GM12878 (cell line): ENCODE results near the gene KCNMB4. TPM values are rescaled to one million over a fixed set of nuclear protein-coding genes. Genes with fewer than 3 reads are reported as not detected.

ENCODE experiments used
- ATF2 ChIP-seq: IDR thresholded peaks from 2 replicates; pipeline ENCODE4 v1.6.1; 2012; ENCODE audit warnings: low read length, inconsistent platforms
- ATF7 ChIP-seq: fragments of 450-650 bp; IDR thresholded peaks from 2 replicates; pipeline ENCODE4 v1.6.1; 2016; ENCODE audit warnings: low read depth, mild to moderate bottlenecking
- ETV6 ChIP-seq, 2 experiments: fragments of 450-650 bp in 1 of 2; IDR thresholded peaks in 1 of 2; conservative IDR thresholded peaks in 1 of 2; 2 replicates each; pipeline ENCODE4 v1.6.1; 2014; ENCODE audit warnings: antibody characterized with exemption in 1 of 2, borderline replicate concordance in 1 of 2, low read depth in 1 of 2, mild to moderate bottlenecking in 1 of 2, moderate library complexity in 1 of 2
- FOS ChIP-seq: IDR thresholded peaks from 3 replicates; pipeline ENCODE4 v1.6.1; 2011; ENCODE audit warnings: borderline replicate concordance; ENCODE audit not compliant: insufficient read length; ENCODE audit errors: extremely low read depth
- FOXM1 ChIP-seq: IDR thresholded peaks from 2 replicates; pipeline ENCODE4 v1.6.1; 2012; ENCODE audit warnings: low read depth, mild to moderate bottlenecking, inconsistent platforms, low read length, moderate library complexity
- HDAC2 ChIP-seq: fragments of 200-600 bp; sonication (generic); IDR thresholded peaks from 2 replicates; pipeline ENCODE4 v1.6.1; 2017
- HDAC6 ChIP-seq: fragments of 200-600 bp; sonication (generic); IDR thresholded peaks from one replicate; pipeline ENCODE4 v1.8.0; 2017; ENCODE audit warnings: antibody characterized with exemption; ENCODE audit not compliant: unreplicated experiment
- IRF5 ChIP-seq: fragments of 450-650 bp; IDR thresholded peaks from 2 replicates; pipeline ENCODE4 v1.6.1; 2017; ENCODE audit warnings: borderline replicate concordance
- JUNB ChIP-seq: IDR thresholded peaks from 2 replicates; pipeline ENCODE4 v1.6.1; 2016; ENCODE audit warnings: antibody characterized with exemption, mild to moderate bottlenecking
- MAX ChIP-seq: IDR thresholded peaks from 2 replicates; pipeline ENCODE4 v1.6.1; 2012; ENCODE audit warnings: low read depth, low read length, improper control_type of control experiment
- NR2F1 ChIP-seq: fragments of 450-650 bp; conservative IDR thresholded peaks from 2 replicates; pipeline ENCODE4 v1.6.1; 2017; ENCODE audit warnings: mild to moderate bottlenecking
- PAX5 ChIP-seq: IDR thresholded peaks from 2 replicates; pipeline ENCODE4 v1.6.1; 2011; ENCODE audit warnings: low read depth, low read length, borderline replicate concordance
- PKNOX1 ChIP-seq: fragments of 450-650 bp; IDR thresholded peaks from 2 replicates; pipeline ENCODE4 v1.6.1; 2016; ENCODE audit warnings: mild to moderate bottlenecking
- POLR2A ChIP-seq: IDR thresholded peaks from 2 replicates; pipeline ENCODE4 v1.6.1; 2011; ENCODE audit warnings: low read depth, mild to moderate bottlenecking, low read length
- POLR2AphosphoS2 ChIP-seq: IDR thresholded peaks from 2 replicates; pipeline ENCODE4 v1.6.1; 2011; ENCODE audit warnings: low read depth, mild to moderate bottlenecking, low read length, improper control_type of control experiment, moderate library complexity
- RBBP5 ChIP-seq: fragments of 200-600 bp; sonication (generic); conservative IDR thresholded peaks from 2 replicates; pipeline ENCODE4 v1.6.1; 2016
- RELA ChIP-seq: fragments of 450-650 bp; IDR thresholded peaks from 2 replicates; pipeline ENCODE4 v1.8.0; 2014; ENCODE audit warnings: borderline replicate concordance; ENCODE audit not compliant: partially characterized antibody
- SMAD5 ChIP-seq: IDR thresholded peaks from 2 replicates; pipeline ENCODE4 v1.6.1; 2016; ENCODE audit warnings: antibody characterized with exemption, low read depth
- SMC3 ChIP-seq: IDR thresholded peaks from 2 replicates; pipeline ENCODE4 v1.6.1; 2011; ENCODE audit warnings: low read length, improper control_type of control experiment, borderline replicate concordance
- TARDBP ChIP-seq: IDR thresholded peaks from 2 replicates; pipeline ENCODE4 v1.6.1; 2016; ENCODE audit warnings: borderline replicate concordance
- YY1 ChIP-seq: IDR thresholded peaks from 2 replicates; pipeline ENCODE4 v1.6.1; 2011; ENCODE audit warnings: low read depth, mild to moderate bottlenecking, low read length
- ZNF207 ChIP-seq: fragments of 450-650 bp; IDR thresholded peaks from 2 replicates; pipeline ENCODE4 v1.6.1; 2014; ENCODE audit warnings: antibody characterized with exemption, mild to moderate bottlenecking, borderline replicate concordance
- ZNF384 ChIP-seq: IDR thresholded peaks from 2 replicates; pipeline ENCODE4 v1.6.1; 2012; ENCODE audit warnings: low read depth, mild to moderate bottlenecking, low read length, improper control_type of control experiment, borderline replicate concordance
- polyA plus RNA-seq, 11 experiments: library from polyadenylated mRNA; depleted of rRNA in 4 of 11; unstranded in 6 of 11; stranded (reverse) in 5 of 11; fragments of >200 nt; fragmentation: Nextera tagmentation in 4 of 11; fragmentation: Illumina TruSeq in 1 of 11; extraction: Ambion mirVana in 4 of 11; extraction: Trizol in 1 of 11; gene quantifications; 1 replicate in 1 of 11; 2 replicates in 10 of 11; pipeline versions ENCODE4 v1.2.1 to v1.2.3, GENCODE V29; 2011 to 2016; ENCODE audit warnings: inconsistent platforms in 2 of 11, missing spikeins in 2 of 11, low read depth in 1 of 11
- total RNA-seq, 4 experiments: library from RNA; depleted of rRNA in 3 of 4; stranded (reverse); fragments of >200 nt in 3 of 4; fragmentation: Illumina TruSeq in 1 of 4; extraction: Trizol in 1 of 4; gene quantifications; 2 replicates each; pipeline versions ENCODE4 v1.2.1 to v1.2.3, GENCODE V29; 2013 to 2021
- TF ChIP-seq, protein P1 (sequence below): fragments of 450-650 bp; IDR thresholded peaks from 2 replicates; pipeline ENCODE4 v1.6.1; 2018; ENCODE audit warnings: borderline replicate concordance, mild to moderate bottlenecking; ENCODE audit not compliant: partially characterized antibody
- TF ChIP-seq, protein P2 (sequence below): fragments of 150-350 bp; IDR thresholded peaks from 2 replicates; pipeline ENCODE4 v1.6.1; 2014; ENCODE audit warnings: mild to moderate bottlenecking, low read depth, low read length

KCNMB4 gene
- total and polyA plus RNA-seq, 10 of the 15 experiments (the other 5 are each of a cell fraction or from before 2014, with no cell fraction given), result 0.06 to 0.37 (median 0.16) TPM; not detected in 2

GRCh38 chr12:70317781-70318180 is 48.3 kb upstream of the KCNMB4 start (continued):
- TF ChIP-seq ATF2, result peak; percentile 69; the same call in 1 of the 2 replicates
- no peak for TF ChIP-seq TARDBP
- no peak for TF ChIP-seq POLR2A
- TF ChIP-seq PAX5, result 0 out of 2 replicates have a peak, but pooled peaks have one; percentile 14
- TF ChIP-seq HDAC6, result no peak
- peak; percentile 49 for TF ChIP-seq JUNB
- peak; percentile 92 for TF ChIP-seq ZNF384
- TF ChIP-seq PKNOX1, result peak; percentile 47; the same call in 1 of the 2 replicates
- TF ChIP-seq HDAC2, result no peak
- TF ChIP-seq FOS, result no peak
- peak in 1 of 2 experiments; percentile 35; a peak in 1 of 4 replicates for TF ChIP-seq ETV6 (conservative IDR thresholded peaks at IDR 0.05 in 1 of 2, IDR thresholded peaks at IDR 0.05 in 1 of 2; ENCODE audit: borderline replicate concordance in 1 of 2, low read depth in 1 of 2)
- TF ChIP-seq ATF7, result peak; percentile 68
- peak; percentile 16; the same call in 1 of the 2 replicates for TF ChIP-seq SMC3
- TF ChIP-seq YY1, result no peak
- no peak for TF ChIP-seq SMAD5
- 0 out of 2 replicates have a peak, but pooled peaks have one; percentile 35 for TF ChIP-seq MAX
- TF ChIP-seq FOXM1, result peak; percentile 63; the same call in 1 of the 2 replicates
- no peak for TF ChIP-seq RELA
- TF ChIP-seq IRF5, result no peak
- peak; percentile 47; the same call in 1 of the 2 replicates for TF ChIP-seq NR2F1
- no peak for TF ChIP-seq POLR2AphosphoS2
- no peak for TF ChIP-seq ZNF207
- TF ChIP-seq, protein P1, sequence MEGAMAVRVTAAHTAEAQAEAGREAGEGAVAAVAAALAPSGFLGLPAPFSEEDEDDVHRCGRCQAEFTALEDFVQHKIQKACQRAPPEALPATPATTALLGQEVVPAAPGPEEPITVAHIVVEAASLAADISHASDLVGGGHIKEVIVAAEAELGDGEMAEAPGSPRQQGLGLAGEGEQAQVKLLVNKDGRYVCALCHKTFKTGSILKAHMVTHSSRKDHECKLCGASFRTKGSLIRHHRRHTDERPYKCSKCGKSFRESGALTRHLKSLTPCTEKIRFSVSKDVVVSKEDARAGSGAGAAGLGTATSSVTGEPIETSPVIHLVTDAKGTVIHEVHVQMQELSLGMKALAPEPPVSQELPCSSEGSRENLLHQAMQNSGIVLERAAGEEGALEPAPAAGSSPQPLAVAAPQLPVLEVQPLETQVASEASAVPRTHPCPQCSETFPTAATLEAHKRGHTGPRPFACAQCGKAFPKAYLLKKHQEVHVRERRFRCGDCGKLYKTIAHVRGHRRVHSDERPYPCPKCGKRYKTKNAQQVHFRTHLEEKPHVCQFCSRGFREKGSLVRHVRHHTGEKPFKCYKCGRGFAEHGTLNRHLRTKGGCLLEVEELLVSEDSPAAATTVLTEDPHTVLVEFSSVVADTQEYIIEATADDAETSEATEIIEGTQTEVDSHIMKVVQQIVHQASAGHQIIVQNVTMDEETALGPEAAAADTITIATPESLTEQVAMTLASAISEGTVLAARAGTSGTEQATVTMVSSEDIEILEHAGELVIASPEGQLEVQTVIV, result no peak
- TF ChIP-seq, protein P2, sequence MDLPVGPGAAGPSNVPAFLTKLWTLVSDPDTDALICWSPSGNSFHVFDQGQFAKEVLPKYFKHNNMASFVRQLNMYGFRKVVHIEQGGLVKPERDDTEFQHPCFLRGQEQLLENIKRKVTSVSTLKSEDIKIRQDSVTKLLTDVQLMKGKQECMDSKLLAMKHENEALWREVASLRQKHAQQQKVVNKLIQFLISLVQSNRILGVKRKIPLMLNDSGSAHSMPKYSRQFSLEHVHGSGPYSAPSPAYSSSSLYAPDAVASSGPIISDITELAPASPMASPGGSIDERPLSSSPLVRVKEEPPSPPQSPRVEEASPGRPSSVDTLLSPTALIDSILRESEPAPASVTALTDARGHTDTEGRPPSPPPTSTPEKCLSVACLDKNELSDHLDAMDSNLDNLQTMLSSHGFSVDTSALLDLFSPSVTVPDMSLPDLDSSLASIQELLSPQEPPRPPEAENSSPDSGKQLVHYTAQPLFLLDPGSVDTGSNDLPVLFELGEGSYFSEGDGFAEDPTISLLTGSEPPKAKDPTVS, result no peak
- no peak for TF ChIP-seq RBBP5
